Activated CD4-positive, alpha-beta T cell treated with anti-CD3 and anti-CD28 coated beads, Interleukin-2, amount 50 U/mL, for 1 hour (primary cell): Measurements from ENCODE around the gene ZNF407.

ENCODE experiments used
- DNase-seq: peaks from one replicate; pipeline ENCODE4 v3.0.0-alpha.2; 2020

The ZNF407 gene

DNA sequence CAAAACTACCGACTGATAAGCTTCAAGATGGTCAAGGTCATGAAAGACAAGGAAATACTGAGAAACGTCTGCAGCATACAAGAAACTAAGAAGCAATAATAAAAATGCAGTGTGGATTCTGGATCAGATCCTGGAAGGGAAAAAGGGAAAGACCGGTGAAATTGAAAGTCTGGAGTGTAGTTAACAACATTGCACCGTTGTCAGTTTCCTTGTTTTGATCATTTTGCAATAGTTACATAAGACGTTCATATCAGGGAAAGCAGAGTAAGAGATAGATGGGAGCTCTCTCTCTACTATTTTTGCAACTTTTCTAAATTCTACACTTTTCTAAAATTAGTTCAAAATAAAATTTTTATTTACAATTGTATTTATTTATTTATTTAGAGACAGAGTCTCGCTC is 15.0 kb upstream of the ZNF407 start:
- DNase-seq, result no peak

DNA sequence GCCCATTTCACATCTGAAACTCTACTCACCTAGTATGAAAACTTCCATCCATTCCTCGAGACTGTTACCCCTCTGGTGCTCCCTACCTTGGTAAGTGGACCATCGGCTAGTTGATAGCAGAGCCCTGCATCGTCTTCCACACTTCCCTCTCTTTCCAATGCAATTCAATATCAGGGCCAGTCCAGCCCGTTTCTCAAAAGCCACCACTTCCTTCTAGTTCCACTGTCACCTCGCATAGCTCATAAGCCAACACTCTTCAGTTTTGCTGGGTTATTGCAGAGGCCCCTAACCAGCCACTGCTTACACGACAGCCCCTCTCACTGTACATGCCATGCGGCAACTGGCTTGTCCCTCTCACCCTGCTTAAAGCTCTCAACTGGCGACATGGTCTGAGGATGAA is 10.2 kb upstream of the ZNF407 start:
- no peak for DNase-seq

DNA sequence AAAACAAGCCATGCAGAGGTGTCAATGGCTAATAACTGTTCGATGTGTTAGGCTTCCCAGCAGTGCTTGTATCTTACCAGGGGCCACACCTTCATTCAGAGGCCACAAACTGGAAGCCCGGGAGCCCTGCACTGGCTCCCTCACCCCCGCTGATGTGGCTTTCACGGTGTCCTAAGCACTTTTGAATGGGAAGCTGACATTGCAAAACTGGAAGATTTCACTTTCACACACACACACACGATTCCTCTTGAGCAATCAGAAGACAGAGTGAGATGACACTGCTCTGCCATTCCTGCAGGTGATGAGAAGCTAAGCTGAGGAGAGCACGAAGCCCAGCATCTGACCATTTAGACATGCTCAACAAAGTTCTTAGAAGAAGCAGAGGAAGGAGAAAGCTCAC is 8.6 kb upstream of the ZNF407 start:
- DNase-seq, result no peak

DNA sequence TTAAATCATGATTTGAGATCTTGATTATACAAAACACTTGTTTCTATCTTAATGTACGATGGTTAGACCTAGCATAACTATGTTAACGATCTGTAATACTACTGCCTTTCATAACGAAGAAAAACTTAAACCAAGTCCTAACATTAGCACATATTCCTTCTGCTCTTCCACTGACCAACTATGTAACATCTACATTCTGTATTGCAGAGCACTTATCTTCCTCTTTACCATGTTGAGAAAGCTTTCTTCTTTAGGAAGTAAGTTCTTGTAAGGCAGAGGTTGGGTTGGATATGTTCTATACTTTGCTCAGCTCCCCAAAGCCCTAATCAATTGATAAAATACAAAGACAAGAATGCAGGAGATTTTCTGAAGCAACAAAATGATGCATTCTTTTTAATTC is 7.9 kb upstream of the ZNF407 start:
- no peak for DNase-seq

DNA sequence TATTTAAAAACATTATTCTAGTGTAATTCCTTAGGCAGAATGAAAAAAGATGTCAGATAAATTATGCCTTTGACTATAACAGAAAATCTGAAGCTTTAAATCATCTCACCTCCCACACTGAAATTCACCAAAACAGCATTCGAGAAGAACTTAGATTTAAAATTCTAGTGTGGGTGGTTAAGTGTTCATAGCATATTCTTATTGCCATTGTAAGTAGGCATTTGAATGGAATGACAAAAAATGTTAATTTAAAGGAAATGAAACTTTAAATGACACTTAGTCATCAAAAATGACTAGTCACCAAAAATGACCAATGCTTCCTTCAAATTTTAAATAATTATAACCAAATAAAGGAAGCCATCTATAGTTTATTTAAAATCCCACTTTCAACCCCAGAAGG is 7.0 kb upstream of the ZNF407 start:
- DNase-seq, result no peak

DNA sequence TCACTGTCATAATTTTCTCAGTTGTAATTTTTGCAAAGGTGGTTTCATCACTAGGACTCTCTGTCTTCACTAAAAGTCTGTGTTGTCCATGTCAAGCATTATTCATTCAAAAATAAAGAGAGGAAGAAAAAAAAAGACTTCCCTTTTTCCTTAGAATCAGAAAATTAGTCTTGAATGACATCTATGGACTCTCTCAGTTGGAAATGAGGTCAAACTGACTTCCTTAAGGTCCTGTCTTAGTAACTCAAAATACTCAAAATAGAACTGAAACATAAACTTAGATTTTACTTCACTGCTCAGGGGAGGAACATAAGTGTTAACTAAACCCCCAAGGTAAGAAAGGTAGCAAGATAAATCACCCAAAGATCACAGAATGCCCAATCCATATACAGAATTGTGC is 2.2 kb upstream of the ZNF407 start:
- DNase-seq, result no peak

DNA sequence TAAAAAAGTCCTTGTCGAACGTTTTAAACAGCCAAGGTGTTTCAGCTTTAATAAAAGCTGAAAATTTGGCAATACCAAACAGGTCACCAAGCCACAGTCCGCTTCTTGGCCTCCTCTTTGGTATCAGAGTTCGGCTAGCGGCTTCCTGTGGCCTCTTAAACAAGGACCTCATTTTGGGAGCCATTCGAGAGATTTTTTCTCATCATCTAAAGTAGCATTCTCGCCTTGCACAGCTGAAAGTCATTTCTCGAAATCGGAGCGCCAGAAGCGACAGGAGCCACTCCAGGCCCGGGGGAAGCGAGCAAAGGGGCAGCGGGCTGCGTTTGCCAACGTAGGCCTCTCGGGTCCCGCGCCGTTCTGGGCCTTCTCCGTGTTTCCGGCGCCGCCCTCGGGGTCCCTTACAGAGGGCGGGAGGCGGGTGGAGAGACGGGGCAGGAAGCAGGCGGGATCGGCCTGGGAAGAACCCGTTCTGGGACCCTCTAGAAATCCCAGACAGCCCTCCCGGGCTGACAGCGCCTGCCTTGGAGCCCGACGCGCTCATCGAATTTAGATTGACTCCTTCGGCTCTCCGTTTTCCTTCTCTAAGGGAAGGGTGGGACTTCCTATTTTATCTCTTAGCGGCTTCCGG is 522 bp upstream of the ZNF407 start:
- peak; percentile 65 for DNase-seq

DNA sequence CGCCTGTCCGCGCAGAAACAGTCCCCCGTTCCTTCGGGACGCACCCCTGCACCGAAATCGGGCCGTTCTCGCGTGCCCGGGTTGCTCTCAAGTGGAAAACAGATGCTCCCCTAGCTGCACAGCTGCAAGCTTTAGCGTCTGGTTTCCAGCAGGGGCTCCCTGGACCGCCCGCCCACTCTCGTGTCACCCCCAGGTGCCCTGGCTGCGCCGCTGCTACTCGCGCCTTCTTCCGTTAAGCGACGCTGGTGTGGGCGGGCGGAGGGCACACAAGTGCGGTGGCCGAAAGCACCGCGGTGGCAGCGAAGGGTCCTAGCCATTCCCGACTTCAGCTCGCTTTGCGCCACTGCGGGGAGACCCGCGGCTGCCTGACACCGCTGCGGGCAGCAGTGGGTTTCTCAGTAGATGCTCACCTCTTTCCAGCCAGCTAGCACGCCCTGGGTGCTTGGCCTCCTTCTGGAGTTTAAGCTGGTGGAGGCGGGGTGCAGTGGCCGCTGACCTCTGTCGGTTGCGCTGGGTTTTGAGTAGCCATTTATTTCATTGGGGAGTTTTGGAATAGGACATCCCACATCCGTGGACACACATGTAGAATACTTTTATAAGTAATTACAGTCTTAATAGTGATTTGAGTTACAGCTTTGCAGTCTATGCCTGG is 806 bp downstream of the ZNF407 start:
- DNase-seq, result peak; percentile 62

DNA sequence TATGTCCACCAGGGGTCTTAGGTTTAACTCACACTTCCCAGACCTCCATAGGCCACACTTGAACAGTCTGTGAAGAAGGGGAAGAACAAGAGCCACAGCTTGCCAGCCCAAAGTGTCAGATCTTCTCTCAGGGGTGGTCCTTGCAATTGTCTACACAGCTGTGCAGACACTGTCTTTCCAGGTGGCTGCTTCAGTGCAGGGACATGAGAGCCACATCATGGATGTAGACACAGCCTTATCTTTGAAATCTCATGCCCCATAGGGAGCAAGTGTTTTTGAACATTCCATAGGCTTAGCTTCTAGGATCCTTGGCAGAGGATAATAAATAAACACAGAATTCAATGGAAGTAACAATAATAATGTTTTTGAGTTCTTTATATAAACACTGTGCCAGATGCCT is 6.7 kb downstream of the ZNF407 start:
- no peak for DNase-seq

DNA sequence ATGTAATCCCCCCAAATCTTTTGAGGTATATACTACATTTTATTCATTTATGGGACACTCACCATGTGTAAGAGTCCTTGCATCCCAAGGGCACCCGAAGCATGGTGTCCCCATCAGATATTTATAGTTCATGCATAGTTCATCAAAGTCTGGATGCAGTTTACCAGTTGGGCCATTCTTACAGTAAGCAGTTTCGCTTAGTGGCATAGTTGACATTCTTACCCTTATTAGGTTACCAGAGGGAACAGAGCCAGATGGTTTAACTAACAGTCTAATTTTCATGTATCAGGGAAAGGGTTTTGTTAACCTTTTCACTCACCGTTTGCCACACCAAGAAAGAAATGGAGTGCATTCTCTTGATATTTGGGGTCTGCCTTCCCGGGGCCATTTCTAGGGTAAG is 7.1 kb downstream of the ZNF407 start:
- DNase-seq, result no peak

DNA sequence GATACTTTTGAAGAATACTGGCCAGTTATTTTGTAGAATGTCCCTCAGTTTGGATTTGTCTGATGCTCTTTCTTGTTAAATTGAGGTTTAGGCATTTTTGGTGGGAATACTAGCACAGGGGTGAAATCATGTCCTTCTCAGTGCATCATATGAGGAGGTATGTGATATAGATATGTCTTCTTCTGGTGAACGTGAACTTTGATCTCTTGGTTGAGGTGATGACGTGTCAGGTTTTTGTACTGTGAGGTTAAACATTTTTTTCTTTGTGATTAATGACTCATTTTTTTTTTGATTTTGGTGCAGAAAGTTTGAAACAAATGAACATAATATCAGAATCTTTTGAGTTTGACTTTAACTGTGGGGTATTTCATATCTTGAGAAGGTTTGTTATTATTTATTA is 11.0 kb downstream of the ZNF407 start:
- DNase-seq, result no peak

DNA sequence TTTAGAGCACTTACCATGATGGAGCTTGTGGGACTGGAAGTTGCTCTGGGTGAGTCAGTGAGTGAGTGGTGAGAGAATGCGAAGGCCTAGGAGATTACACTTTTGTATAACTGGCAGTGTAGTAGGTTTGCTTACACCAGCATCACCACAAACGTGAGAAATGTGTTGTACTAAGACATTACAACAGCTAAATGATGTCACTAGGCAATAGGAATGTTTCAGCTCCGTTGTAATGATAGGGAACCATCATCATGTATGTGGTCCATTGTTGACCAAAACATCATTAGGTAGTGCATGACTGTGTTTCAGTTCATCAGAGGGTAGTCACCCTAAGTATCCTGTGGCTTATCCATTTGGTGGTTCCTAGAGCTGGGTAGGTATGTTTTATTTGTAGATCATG is 11.9 kb downstream of the ZNF407 start:
- no peak for DNase-seq

DNA sequence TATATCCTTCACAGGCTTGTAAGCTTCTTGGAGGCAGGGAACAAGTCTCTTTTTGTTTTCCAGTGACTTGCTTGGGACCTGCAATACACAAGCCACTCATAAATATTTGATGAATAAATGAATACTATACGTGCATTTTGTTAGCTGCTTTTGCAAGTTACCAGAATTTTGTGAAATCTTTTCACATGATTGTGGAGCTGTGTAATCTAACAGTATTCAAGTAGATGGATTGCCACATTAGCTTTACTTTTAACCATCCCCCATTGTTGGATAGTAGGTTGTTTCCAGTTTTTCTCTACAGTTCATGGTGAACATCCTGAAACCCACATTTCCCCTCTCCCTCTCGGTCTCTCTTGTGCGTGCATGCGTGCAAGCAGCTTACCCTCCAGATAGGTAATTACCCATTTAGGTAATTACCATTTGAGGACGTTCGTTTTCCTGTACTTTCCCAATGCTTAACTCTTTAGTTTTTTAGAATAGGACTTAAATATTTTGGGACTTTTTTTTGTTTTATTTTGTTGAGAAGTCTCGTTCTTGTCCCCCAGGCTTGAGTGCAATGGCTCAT is 12.5 kb downstream of the ZNF407 start:
- no peak for DNase-seq

DNA sequence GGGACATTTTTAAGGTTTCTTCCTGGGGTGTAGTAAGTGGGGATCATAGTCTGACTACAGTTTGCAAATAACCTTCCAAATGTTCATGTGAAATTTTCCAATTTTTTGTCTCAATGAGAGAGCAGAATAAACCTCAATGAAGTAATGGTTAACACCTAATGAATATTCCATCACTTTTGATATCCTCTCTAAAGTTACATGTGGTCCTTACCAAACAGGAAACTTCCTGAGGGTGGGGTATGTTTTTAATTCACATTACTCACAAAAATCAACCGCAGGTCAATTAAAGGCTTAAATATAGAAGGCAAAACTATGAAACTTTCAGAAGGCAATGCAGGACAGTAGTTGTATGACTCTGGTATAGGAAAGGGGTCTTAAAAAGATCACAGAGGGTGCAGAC is 13.2 kb downstream of the ZNF407 start:
- no peak for DNase-seq

DNA sequence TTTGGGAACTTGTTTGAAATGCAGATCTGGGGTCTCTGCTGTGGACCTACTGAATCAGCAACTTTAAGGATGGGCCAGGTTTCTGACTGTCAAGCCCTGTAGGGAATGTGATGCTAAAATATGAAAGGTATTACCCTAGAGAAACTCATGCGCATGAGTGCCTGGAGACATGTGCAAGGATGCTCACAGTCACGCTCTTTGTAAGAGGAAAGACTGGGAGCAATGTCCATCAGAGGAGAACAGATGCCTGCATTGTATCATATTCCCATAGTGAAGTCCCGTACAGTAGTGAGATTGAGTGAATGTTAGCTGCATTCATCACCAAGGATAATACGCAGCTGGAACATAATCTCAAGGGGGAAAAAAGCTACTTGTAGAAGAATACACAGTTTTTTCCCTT is 14.1 kb downstream of the ZNF407 start:
- no peak for DNase-seq

DNA sequence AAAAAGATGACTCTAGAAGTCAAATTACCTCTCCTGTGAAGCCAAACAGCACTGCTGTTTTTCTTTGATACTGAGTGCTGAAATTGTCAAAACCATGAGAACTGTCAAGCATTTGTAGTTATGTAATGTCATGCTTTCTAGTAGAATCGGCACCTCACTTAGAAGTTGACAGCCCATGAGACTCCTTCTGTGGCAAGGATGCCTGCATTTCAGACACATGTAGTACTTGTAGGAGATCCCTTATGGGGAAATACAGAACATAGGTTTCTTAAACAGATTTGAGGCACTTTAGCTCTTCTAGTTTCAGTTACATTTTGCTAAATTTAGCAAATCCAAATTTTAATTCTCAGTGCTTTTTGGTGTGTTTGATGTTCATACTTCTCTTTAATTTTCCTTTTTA is 15.7 kb downstream of the ZNF407 start:
- DNase-seq, result no peak

DNA sequence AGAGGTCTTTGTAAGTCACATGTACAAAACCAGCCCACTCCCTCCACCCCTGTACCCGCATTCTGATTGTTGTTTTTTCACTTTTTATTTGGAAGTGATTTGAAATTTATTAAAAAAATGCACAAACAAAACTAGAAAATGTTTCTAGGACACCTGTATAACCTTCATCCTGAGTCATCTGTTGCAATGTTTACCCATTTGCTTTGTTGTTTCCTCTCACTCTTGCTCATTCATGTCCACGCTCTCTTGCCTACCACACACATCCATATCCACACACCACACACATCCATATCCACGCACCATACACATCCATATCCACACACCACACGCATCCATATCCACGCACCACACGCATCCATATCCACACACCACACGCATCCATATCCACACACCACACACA is 18.8 kb downstream of the ZNF407 start:
- DNase-seq, result no peak

DNA sequence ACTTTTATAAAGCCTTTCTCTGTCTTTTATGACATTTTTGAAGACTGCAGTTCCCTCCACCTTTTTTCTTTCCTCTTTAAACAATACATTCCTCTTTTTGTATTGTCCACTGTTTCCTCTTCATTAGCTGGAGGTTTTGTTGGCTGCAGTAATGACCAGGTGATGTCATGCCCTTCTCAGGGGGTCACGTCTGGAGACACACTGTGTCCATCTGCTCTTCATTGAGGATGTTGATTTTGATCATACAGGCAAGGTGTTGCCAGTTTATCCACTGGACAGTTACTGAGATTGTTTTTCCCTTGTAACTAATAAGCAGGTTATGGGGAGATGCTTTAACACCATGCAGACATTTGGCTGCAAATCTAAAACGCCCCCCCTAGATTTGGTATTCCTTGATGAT is 19.8 kb downstream of the ZNF407 start:
- no peak for DNase-seq

DNA sequence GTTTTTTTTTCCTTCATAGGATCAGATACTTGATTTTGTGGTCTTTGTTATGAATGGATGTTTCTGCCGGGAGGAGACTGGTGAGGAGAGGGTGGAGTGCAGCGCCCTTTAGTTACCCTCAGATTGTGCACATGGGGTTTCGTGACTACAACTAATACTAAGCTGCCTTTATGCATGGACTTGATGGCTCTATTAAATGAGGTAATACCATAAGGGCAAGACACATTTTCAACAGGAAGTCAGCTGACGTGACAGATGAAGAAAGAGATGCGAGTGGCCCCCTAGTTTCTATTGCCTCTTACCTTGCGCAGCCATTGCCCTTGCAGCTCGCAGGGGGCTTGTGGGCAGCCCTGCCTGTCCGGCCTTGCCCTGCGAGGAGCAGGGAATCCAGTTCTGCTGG is 24.4 kb downstream of the ZNF407 start:
- no peak for DNase-seq

DNA sequence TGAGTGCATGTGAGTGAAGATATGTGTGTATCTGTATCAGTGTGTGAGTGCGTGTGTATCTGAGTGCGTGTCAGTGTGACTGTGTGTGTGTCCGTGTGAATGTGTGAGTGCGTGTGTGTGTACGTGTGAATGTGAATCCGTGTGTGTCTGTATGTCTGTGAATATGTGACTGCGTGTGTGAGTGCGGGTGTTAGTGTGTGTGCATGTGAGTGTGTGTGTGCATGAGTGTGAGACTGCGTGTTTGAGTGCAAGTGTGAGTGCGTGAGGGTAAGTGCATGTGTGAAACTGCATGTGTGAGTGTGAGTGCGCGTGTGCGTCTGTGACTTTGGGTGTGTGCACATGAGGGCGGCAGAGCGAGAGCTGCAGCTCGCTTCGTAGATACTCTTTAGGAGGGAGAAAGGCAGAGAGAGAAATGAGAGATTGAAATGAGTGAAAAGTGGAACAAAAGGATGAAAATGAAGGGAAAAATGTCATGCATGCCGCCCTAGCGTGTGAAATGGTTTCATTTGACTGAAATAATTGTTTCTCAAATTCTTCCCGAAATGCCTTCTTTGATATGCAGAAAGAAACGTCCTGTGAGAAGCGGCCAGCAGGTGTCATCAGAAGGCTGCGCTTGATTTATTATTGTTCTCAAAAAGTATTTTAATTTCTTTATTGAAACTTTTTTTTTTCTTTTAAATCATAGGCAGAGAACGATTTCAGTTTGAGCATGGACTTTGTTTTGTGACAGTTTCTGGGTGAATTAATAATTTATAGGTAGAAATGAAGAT is 25.6 kb downstream of the ZNF407 start:
- peak; percentile 41 for DNase-seq

DNA sequence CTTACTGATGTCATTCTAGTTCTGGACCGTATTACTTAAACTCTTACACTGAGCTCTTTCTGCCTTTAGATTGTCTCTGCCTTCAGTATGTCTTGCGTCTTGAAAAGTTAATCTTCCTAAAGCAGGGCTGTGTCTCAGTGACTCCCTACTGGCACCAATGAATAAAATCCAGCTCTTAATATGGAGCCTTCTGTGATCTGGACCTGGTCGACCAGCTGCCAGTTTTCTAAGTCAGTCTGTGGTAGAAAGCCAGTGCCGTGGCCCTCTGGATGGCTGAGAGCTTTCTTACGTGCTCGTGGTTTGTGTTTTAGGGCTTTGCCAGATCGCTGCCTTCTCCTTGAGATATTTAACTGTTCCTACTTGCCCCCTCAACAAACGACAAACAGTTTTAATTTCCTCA is 26.8 kb downstream of the ZNF407 start:
- DNase-seq, result no peak

DNA sequence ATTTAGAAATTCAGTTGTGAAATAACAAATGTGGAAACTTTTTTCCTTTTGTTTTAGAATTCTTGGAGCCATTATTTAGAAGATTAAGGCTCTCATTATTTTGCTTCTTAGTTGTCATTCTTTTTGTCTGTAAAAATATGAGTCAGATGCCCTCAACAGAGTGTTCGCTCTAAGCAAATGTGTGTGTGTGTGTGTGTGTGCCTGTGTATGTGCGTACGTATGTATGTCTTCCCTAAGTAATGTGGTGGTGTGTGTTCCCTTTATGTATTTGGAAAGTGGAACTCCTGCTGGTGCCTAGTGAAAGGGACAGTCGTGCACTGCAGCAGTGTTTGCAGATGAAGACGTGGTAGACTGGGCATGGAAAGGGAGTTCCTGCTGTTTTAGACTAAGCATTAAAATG is 27.5 kb downstream of the ZNF407 start:
- DNase-seq, result no peak

DNA sequence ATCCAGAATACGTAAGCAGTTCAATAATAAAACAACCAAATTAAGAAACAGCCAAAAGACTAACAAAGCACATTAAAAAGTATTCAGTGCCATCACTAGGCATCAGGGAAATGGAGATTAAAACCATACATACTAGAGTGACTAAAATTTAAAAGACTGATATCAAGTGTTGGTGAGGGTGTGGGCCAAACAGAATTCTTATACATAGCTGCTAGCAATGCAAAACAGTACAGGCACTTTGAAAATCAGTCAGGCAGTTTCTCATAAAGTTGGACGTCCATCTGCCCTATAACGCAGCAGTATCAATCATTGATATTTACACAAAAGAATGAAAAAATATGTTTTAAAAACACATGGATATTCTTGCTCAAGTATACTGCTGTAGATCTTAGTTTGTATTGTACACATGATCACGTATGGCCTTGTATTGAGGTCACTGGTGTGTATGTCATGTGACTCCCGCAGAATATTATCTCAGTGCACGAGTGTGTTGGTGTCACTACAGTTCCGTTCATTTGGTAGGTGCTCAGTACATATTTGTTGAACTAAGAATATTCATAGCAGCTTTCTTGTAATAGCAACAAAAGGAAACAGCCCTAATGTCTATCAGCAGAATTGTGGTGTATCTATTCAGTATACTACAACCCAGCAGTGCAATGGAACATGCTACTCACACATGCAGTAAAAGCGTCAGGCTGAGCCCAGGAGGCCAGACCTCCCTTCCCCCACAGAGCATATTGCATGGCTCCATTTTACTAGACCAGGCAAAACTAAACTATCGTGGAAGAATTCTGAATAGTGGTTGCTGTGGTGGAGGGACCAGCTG is 28.6 kb downstream of the ZNF407 start:
- no peak for DNase-seq
